PC-3 (cell line): Measurements from ENCODE around the gene SLF2. TPM values are rescaled to one million over a fixed set of nuclear protein-coding genes. Genes with fewer than 3 reads are reported as not detected.

ENCODE experiments used
- ATAC-seq: fragments of 200-7000 bp; cut with Tn5 transposase; 2 replicates; pipeline ENCODE4 v1.9.1; 2020; ENCODE audit warnings: mild to moderate bottlenecking, moderate library complexity
- BruUV-seq: library from RNA; stranded (reverse); fragments of 400-500 nt; replicated peaks from 2 replicates; lab custom pipeline; 2021; lab: Mats Ljungman, UMichigan
- CTCF ChIA-PET: fragments of 300-600 bp; sonication (Branson Sonifier 250); formaldehyde crosslinking; loops from one replicate; lab custom pipeline; 2022; ENCODE audit warnings: antibody characterized with exemption; lab: Charles Lee
- POLR2A ChIA-PET: fragments of 300-600 bp; sonication (Branson Sonifier 250); formaldehyde crosslinking; loops from one replicate; lab custom pipeline; 2022; ENCODE audit warnings: antibody characterized with exemption; ENCODE audit not compliant: unreplicated experiment; lab: Charles Lee
- DNase-seq: peaks from one replicate; pipeline ENCODE4 v3.0.0-alpha.2; 2015
- H2AFZ ChIP-seq: fragments of 300-600 bp; sonication (generic); 2 replicates; pipeline ENCODE4 v1.6.0; 2016; ENCODE audit warnings: antibody characterized with exemption, low read length
- H3F3A ChIP-seq: fragments of 300-600 bp; sonication (generic); one replicate; pipeline ENCODE4 v1.6.0; 2017; ENCODE audit warnings: antibody characterized with exemption, low read length, control low read depth, mild to moderate bottlenecking; ENCODE audit not compliant: unreplicated experiment
- H3K27ac ChIP-seq: fragments of 300-600 bp; sonication (generic); 2 replicates; pipeline ENCODE4 v1.5.1; 2016; ENCODE audit warnings: mild to moderate bottlenecking, low read length
- H3K27me3 ChIP-seq: fragments of 300-600 bp; sonication (generic); 2 replicates; pipeline ENCODE4 v1.6.1; 2016; ENCODE audit warnings: low read length, mixed read lengths
- H3K36me3 ChIP-seq: fragments of 300-600 bp; sonication (generic); 2 replicates; pipeline ENCODE4 v1.6.1; 2016; ENCODE audit warnings: low read depth, mixed run types, low read length, mixed read lengths
- H3K4me1 ChIP-seq: fragments of 300-600 bp; sonication (generic); 2 replicates; pipeline ENCODE4 v1.5.1; 2016; ENCODE audit warnings: low read length; ENCODE audit not compliant: insufficient read depth
- H3K4me2 ChIP-seq: fragments of 300-600 bp; sonication (generic); 2 replicates; pipeline ENCODE4 v1.6.0; 2016; ENCODE audit warnings: low read length
- H3K4me3 ChIP-seq: fragments of 300-600 bp; sonication (generic); 2 replicates; pipeline ENCODE4 v1.5.1; 2016; ENCODE audit warnings: mild to moderate bottlenecking, low read length, mixed read lengths
- H3K79me2 ChIP-seq: fragments of 300-600 bp; sonication (generic); 2 replicates; pipeline ENCODE4 v1.6.1; 2017; ENCODE audit warnings: low read length, mixed read lengths
- H3K9ac ChIP-seq: fragments of 300-600 bp; sonication (generic); 2 replicates; pipeline ENCODE4 v1.6.0; 2016; ENCODE audit warnings: mild to moderate bottlenecking, low read length
- H3K9me2 ChIP-seq: fragments of 300-600 bp; sonication (generic); replicated peaks from 2 replicates; pipeline ENCODE4 v1.6.1; 2016; ENCODE audit warnings: mixed run types, low read length, mixed read lengths
- H3K9me3 ChIP-seq: fragments of 300-600 bp; sonication (generic); 2 replicates; pipeline ENCODE4 v1.6.1; 2016; ENCODE audit warnings: low read length, mixed read lengths
- H4K20me1 ChIP-seq: fragments of 300-600 bp; sonication (generic); 2 replicates; pipeline ENCODE4 v1.6.1; 2016; ENCODE audit warnings: low read length, mixed read lengths
- EZH2 ChIP-seq: fragments of 300-600 bp; sonication (generic); IDR thresholded peaks from one replicate; pipeline ENCODE4 v1.6.1; 2017; ENCODE audit warnings: antibody characterized with exemption, mild to moderate bottlenecking, low read length; ENCODE audit not compliant: unreplicated experiment
- EZH2phosphoT487 ChIP-seq: fragments of 300-600 bp; sonication (generic); IDR thresholded peaks from 2 replicates; pipeline ENCODE4 v1.6.1; 2018; ENCODE audit warnings: mild to moderate bottlenecking, antibody characterized with exemption, low read length, borderline replicate concordance
- intact Hi-C: fragments of 100-400 bp; cut with micrococcal nuclease; formaldehyde crosslinking; loops from 2 replicates; pipeline ENCODE4 v1.9.0; 2023
- total RNA-seq: library from RNA; depleted of rRNA; stranded (reverse); fragments of >200 nt; gene quantifications from 2 replicates; pipeline ENCODE4 v1.2.3, GENCODE V29; 2014
- TF ChIP-seq, protein P1 (sequence below): fragments of 300-600 bp; sonication (generic); conservative IDR thresholded peaks from 2 replicates; pipeline ENCODE4 v1.5.1; 2017; ENCODE audit warnings: antibody characterized with exemption, low read depth, mild to moderate bottlenecking, low read length

SLF2 gene
- total RNA-seq, 1 experiment from 2014 or later = 19.5 TPM

GRCh38 chr10:100873827-100874326, 38.9 kb upstream of the SLF2 start:
- ChIA-PET CTCF (no interaction called here), POLR2A (no interaction called here)
- Histone ChIP-seq H3K27me3 (no peaks in the 10 kb centered on the region), H3K9ac (no peak overlapping the region), H3K9me2 (no peaks in the 10 kb centered on the region), H3K4me1 (no peaks in the 10 kb centered on the region), H3K79me2 (no peaks in the 10 kb centered on the region), H2AFZ (no peak overlapping the region), H3K9me3 (no peaks in the 10 kb centered on the region), H3K4me3 (no peak overlapping the region), H3F3A (no peaks in the 10 kb centered on the region), H3K36me3 (no peaks in the 10 kb centered on the region), H3K4me2 (no peak overlapping the region), H3K27ac (no peak overlapping the region), H4K20me1 (no peaks in the 10 kb centered on the region)
- intact Hi-C loops = loop anchor here (10.0 kb wide), 2 partner anchors 129 to 309 kb away; partner anchors contain the start of gene PAX2
- no peak for DNase-seq
- no peak for TF ChIP-seq EZH2
- TF ChIP-seq EZH2phosphoT487 = no peak
- TF ChIP-seq, protein P1, sequence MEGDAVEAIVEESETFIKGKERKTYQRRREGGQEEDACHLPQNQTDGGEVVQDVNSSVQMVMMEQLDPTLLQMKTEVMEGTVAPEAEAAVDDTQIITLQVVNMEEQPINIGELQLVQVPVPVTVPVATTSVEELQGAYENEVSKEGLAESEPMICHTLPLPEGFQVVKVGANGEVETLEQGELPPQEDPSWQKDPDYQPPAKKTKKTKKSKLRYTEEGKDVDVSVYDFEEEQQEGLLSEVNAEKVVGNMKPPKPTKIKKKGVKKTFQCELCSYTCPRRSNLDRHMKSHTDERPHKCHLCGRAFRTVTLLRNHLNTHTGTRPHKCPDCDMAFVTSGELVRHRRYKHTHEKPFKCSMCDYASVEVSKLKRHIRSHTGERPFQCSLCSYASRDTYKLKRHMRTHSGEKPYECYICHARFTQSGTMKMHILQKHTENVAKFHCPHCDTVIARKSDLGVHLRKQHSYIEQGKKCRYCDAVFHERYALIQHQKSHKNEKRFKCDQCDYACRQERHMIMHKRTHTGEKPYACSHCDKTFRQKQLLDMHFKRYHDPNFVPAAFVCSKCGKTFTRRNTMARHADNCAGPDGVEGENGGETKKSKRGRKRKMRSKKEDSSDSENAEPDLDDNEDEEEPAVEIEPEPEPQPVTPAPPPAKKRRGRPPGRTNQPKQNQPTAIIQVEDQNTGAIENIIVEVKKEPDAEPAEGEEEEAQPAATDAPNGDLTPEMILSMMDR = no peak
- ATAC-seq = no peak
- BruUV-seq = no TSS peak

GRCh38 chr10:100874702-100875483, 37.9 kb upstream of the SLF2 start:
- no peak overlapping the region for H3K27ac ChIP-seq
- ChIA-PET CTCF (no interaction called here), POLR2A (no interaction called here)
- no peak for TF ChIP-seq EZH2
- TF ChIP-seq, protein P1 = no peak
- no peak for TF ChIP-seq EZH2phosphoT487
- no peaks in the 10 kb centered on the region for H3K9me2 ChIP-seq
- no peaks in the 10 kb centered on the region for H3K79me2 ChIP-seq
- H3F3A ChIP-seq = no peaks in the 10 kb centered on the region
- DNase-seq (no peak), ATAC-seq (no peak)
- no peaks in the 10 kb centered on the region for H4K20me1 ChIP-seq
- H3K27me3 ChIP-seq = no peaks in the 10 kb centered on the region
- no peaks in the 10 kb centered on the region for H3K36me3 ChIP-seq
- no peak overlapping the region for H3K4me2 ChIP-seq
- H3K9ac ChIP-seq = no peak overlapping the region
- no TSS peak for BruUV-seq
- H3K4me3 ChIP-seq = no peak overlapping the region
- no peaks in the 10 kb centered on the region for H3K9me3 ChIP-seq
- no peak overlapping the region for H2AFZ ChIP-seq
- intact Hi-C loops = loop anchor here (10.0 kb wide), 2 partner anchors 130 to 310 kb away; partner anchors contain the start of gene PAX2
- H3K4me1 ChIP-seq = no peaks in the 10 kb centered on the region
